ENCODE data around the gene CDKN2B.

CDKN2B gene

GRCh38 chr9:22033012-22033630 lies 24.0 kb upstream of the CDKN2B start:
- no peak for DNase-seq

DNA sequence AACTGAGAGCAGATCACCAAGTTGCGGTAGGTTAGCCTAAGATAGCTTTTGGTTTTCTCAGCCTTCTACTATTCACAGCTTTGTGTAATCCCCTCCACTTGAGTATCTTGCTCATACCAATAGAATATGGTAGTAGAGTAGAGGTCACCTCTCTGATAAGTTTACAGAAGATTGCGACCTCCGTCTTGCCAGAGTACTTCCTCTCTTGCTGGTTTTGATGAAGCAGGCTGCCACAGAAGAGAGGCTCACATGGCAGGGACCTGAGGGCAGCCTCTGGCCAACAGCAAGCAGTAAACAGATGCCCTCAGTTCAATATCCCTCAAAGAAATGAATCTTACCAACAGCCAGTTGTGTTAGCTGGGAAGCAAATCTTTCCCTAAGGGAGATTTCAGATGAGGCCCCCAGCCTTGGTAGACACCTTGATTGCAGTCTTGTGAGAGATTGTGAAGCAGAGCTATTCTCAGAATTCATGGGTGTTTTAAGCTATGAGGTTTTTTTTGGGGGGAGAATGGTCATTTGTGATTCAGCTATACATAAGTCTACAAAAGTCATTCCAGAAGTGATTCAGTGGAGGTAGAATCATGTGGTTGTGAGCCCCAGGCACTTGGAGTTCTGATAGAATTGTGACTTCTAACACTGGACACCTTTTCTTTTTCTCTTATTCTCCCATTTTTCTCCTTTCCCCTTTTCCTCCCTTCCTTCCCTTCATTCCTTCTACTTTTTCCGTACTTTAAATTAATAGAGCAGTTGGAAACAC lies 22.7 kb upstream of the CDKN2B start:
- DNase-seq: no peak

DNA sequence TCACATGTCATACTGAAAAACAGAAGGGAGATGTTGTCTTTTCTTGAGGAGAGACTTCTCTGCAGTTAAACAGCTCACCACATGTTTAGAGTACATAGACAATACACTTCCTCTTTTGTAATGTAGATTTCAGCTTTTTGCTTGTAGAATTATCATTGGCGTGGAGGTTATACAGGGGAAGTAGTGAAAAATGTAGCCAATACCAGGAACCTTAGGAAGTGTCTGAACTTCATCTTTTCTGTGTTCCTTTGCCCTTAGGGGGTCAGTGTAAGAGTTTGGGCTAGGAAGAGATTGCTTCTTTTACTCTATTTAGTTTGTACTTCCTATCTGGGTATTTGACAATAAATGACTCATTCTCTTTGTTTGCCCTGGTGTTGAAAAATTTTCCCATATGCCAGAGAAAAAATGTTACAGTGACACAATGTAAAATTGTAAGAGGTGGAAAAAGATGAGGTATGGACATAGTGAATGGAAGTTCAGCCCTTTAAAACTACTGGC lies 21.0 kb upstream of the CDKN2B start:
- peak; percentile 56 for DNase-seq

GRCh38 chr9:22029231-22029630 lies 20.1 kb upstream of the CDKN2B start:
- DNase-seq: no peak

DNA sequence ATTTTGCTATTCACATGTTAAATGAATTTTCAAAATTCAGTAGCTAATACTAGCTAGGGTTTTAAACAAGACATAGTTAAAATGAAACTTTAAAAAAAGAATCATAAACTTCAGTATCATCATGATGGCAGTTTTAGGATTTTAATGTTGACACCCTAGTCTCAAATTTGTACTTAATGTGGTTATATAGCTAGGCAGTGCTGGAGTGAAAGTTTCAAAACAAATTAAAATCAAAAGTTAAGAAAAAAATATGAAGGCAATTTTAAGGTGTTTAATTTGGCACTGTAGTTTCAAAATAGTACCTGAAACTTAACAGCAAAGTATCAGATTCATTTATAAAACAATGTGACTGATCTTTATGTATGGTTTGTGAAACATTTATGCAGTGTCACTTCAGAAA lies 19.3 kb upstream of the CDKN2B start:
- no peak for DNase-seq

- no peak for DNase-seq
These were observed 17.6 kb upstream of the CDKN2B start for GRCh38 chr9:22026696-22027095.

- DNase-seq: no peak
These were observed 13.3 kb upstream of the CDKN2B start for GRCh38 chr9:22022396-22022795.

- DNase-seq: peak; percentile 75
These were observed 1.9 kb upstream of the CDKN2B start for GRCh38 chr9:22010866-22011625.

DNA sequence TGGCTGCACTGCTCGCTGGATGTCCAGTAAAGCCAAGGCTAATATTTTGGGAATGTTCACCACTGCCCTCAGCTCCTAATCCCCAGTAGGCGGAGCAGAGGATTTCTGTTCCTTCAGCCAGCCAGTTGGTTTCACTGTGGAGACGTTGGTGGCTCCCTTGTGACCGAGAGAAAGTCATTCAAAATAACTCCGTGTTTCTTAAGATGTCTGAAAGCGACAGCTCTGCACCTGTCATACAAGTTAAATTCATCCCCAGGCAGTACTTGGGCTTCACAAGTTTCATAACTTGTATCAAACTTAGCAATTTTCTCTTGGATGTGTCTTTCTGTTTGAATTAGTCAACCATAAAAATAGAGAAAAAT lies 382 bp upstream of the CDKN2B start:
- no peak for DNase-seq

GRCh38 chr9:22008384-22008716 lies 755 bp downstream of the CDKN2B start:
- no peak for DNase-seq

DNA sequence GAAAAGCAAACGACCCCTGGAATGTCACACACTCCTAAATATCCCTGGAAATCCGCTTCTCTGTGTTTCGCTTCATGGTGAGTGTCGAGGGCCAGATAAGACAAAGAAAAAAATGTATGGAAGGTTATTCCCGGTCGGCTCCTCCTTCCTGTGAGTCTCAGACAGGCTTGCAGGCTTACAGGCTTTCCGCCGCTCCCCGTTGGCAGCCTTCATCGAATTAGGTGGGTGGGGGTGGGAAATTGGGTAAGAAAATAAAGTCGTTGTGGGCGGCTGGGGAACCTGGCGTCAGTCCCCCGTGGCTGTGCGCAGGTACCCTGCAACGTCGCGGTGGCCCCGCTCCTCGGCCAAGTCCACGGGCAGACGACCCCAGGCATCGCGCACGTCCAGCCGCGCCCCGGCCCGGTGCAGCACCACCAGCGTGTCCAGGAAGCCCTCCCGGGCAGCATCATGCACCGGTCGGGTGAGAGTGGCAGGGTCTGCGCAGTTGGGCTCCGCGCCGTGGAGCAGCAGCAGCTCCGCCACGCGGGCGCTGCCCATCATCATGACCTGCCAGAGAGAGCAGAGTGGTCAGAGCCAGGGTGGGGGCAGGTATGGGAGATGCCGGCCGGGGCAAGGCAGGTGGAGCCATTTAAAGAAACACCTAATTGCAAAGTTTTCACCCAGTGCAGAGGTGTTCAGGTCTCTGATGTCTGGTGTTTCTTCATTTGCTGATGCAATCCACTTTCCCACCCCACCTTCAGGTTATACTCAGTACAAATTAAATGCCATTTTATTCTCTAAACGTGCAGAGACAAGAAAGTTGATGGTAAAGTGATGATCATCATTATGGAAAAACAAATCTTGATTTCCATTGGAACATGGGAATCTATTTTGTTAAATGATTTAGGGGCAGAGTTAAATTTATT lies 3.2 kb downstream of the CDKN2B start:
- DNase-seq: no peak

- no peak for DNase-seq
These were observed 3.9 kb downstream of the CDKN2B start for GRCh38 chr9:22005021-22005701.

DNA sequence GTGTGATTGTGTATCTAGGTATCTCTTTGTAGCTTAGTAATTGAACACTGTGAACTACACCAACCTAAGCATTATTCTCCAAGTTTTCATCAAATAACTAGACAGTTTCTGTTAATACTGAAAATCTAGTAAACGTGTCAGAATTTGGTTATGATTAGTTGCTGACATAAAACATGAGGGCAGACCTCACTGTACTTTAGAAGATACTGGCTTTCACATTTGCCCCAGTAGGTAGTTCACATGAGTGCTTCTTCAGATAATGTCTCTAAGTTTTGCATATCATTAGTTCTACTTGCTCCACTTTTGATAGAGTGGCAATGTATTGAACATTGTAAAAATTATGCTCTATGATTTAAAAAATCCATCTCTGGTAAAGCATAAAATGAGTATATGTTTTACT lies 7.1 kb downstream of the CDKN2B start:
- DNase-seq: no peak

GRCh38 chr9:21998026-21998425 lies 11.1 kb downstream of the CDKN2B start:
- DNase-seq: no peak

- DNase-seq: no peak
These were observed 11.6 kb downstream of the CDKN2B start for GRCh38 chr9:21997480-21997879.

- DNase-seq: no peak
These were observed 12.2 kb downstream of the CDKN2B start for GRCh38 chr9:21996858-21997257.

DNA sequence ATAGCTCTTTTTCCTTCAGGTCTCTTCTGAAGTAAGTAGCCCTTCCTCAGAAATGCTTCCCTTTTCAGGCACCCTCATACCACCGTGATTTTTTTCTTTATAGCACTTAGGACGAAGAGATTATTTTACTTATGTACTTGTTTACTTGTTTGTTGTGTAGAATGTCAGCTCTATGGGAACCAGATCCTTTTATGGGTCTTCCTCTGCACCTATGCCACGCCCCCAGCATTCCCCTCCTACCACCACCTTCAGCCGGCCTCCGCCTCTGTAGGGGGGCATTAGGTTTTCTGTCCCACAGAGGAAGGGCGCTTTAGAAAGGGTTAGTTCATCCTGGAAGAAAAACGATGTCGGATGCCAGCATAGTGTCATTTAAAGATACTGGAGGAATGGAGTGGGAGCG lies 12.7 kb downstream of the CDKN2B start:
- no peak for DNase-seq

GRCh38 chr9:21995666-21996398 lies 13.3 kb downstream of the CDKN2B start:
- DNase-seq: peak; percentile 30

DNA sequence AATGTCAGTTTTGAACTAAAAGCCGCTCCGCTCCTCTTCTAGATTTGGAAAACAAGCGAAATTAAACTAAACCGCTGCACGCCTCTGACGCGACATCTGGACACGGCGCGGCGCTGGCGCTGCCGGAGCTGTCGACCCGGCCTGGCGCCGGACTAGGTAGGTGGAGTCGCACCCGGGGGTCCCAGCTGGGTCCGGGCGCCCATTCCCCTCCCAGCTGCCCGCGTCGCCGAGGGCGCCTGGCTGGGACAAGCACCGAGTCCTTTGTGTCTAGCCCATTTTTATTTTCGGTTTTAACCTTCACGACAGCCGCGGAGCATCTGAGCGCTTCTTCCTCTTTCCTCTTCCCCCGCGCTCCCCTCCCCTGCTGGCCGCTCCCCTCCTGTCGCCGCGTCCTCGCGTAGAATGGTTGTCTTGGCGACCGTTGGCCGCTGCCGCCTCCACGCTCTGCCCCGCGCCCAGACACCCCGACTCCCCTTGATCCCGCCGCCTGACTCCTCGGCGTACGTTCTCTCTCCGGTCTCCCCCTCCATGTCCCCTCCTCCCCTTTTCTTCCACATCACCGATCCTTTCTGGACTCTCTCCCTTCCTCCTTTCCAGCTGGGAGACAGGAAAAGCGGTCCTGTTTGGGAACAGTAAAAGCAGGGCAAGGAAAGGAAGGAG lies 14.0 kb downstream of the CDKN2B start:
- DNase-seq: peak; percentile 87

GRCh38 chr9:21994556-21995005 lies 14.5 kb downstream of the CDKN2B start, which contains the start of gene CDKN2B-AS1:
Gene CDKN2B-AS1, plus strand, starts transcription at chr9:21994791.
- DNase-seq: peak; percentile 55

Data from hematopoietic multipotent progenitor cell treated with erythropoietin and hydrocortisone succinate and interleukin-3 and kit ligand, for 6 days (in vitro differentiated cells).